GM23338 (cell line): ENCODE data around the gene GAL3ST2. TPM values are rescaled to one million over a fixed set of nuclear protein-coding genes. Genes with fewer than 3 reads are reported as not detected.

ENCODE experiments used
- ATAC-seq: fragments of 200-7000 bp; cut with Tn5 transposase; 3 replicates; pipeline ENCODE4 v1.9.1; 2020
- DNase-seq: peaks from one replicate; pipeline ENCODE4 v3.0.0-alpha.2; 2015; ENCODE audit warnings: low spot score
- H2AFZ ChIP-seq: fragments of 200-600 bp; sonication (generic); 2 replicates; pipeline ENCODE4 v1.8.0; 2016; ENCODE audit warnings: antibody characterized with exemption, mild to moderate bottlenecking, moderate library complexity
- H3F3A ChIP-seq: fragments of 200-600 bp; sonication (generic); replicated peaks from 2 replicates; pipeline ENCODE4 v1.8.0; 2017; ENCODE audit warnings: antibody characterized with exemption, mixed run types, low read depth
- H3K27ac ChIP-seq: fragments of 200-600 bp; sonication (generic); 2 replicates; pipeline ENCODE4 v1.6.1; 2016; ENCODE audit warnings: low read depth
- H3K27me3 ChIP-seq: fragments of 200-600 bp; sonication (generic); 2 replicates; pipeline ENCODE4 v1.8.0; 2016; ENCODE audit warnings: mild to moderate bottlenecking, mixed run types, moderate library complexity; ENCODE audit not compliant: insufficient read depth
- H3K36me3 ChIP-seq: fragments of 200-600 bp; sonication (generic); 2 replicates; pipeline ENCODE4 v1.8.0; 2016; ENCODE audit warnings: mild to moderate bottlenecking; ENCODE audit not compliant: insufficient read depth
- H3K4me1 ChIP-seq: fragments of 200-600 bp; sonication (generic); 2 replicates; pipeline ENCODE4 v1.8.0; 2016; ENCODE audit warnings: mild to moderate bottlenecking, moderate library complexity; ENCODE audit not compliant: insufficient read depth
- H3K4me2 ChIP-seq: fragments of 200-600 bp; sonication (generic); 2 replicates; pipeline ENCODE4 v1.7.1; 2017; ENCODE audit warnings: mixed run types
- H3K4me3 ChIP-seq: fragments of 200-600 bp; sonication (generic); 2 replicates; pipeline ENCODE4 v1.6.1; 2016; ENCODE audit warnings: mixed run types
- H3K79me2 ChIP-seq: fragments of 200-600 bp; sonication (generic); replicated peaks from 2 replicates; pipeline ENCODE4 v1.8.0; 2017; ENCODE audit warnings: mild to moderate bottlenecking; ENCODE audit not compliant: insufficient read depth
- H3K9me2 ChIP-seq: fragments of 200-600 bp; sonication (generic); 2 replicates; pipeline ENCODE4 v1.8.0; 2017; ENCODE audit not compliant: insufficient read depth
- H4K20me1 ChIP-seq: fragments of 200-600 bp; sonication (generic); replicated peaks from 2 replicates; pipeline ENCODE4 v1.8.0; 2017; ENCODE audit warnings: mild to moderate bottlenecking; ENCODE audit not compliant: insufficient read depth
- H3K27ac Mint-ChIP-seq: 2 replicates; pipeline ENCODE4 v1.8.0; 2020; ENCODE audit warnings: inconsistent platforms, mild to moderate bottlenecking, moderate library complexity, mixed read lengths
- H3K27me3 Mint-ChIP-seq: 3 replicates; pipeline ENCODE4 v1.8.0; 2022; ENCODE audit warnings: low read depth, mild to moderate bottlenecking, moderate library complexity, mixed read lengths, inconsistent platforms; ENCODE audit not compliant: insufficient read depth, poor library complexity
- H3K36me3 Mint-ChIP-seq: 3 replicates; pipeline ENCODE4 v1.8.0; 2021; ENCODE audit warnings: low read depth, mild to moderate bottlenecking, inconsistent platforms, moderate library complexity, mixed read lengths
- H3K4me1 Mint-ChIP-seq: 3 replicates; pipeline ENCODE4 v1.8.0; 2020; ENCODE audit warnings: mild to moderate bottlenecking, inconsistent platforms, mixed read lengths
- H3K4me3 Mint-ChIP-seq: 3 replicates; pipeline ENCODE4 v1.8.0; 2021; ENCODE audit warnings: moderate library complexity, mild to moderate bottlenecking, inconsistent platforms, mixed read lengths
- H3K9me3 Mint-ChIP-seq: 3 replicates; pipeline ENCODE4 v1.8.0; 2020; ENCODE audit warnings: moderate library complexity, mild to moderate bottlenecking, inconsistent platforms, mixed read lengths
- EZH2 ChIP-seq: fragments of 200-600 bp; sonication (generic); IDR thresholded peaks from one replicate; pipeline ENCODE4 v1.8.0; 2017; ENCODE audit warnings: antibody characterized with exemption, mild to moderate bottlenecking, low read depth; ENCODE audit not compliant: unreplicated experiment
- EZH2phosphoT487 ChIP-seq: fragments of 200-600 bp; sonication (generic); IDR thresholded peaks from one replicate; pipeline ENCODE4 v1.8.1; 2018; ENCODE audit warnings: antibody characterized with exemption; ENCODE audit not compliant: unreplicated experiment
- JUNB ChIP-seq: IDR thresholded peaks from one replicate; pipeline ENCODE4 v1.6.1; 2016; ENCODE audit warnings: antibody characterized with exemption; ENCODE audit not compliant: unreplicated experiment
- NANOG ChIP-seq: IDR thresholded peaks from 2 replicates; pipeline ENCODE4 v1.6.1; 2016; ENCODE audit warnings: antibody characterized with exemption, borderline replicate concordance
- POLR2AphosphoS5 ChIP-seq: IDR thresholded peaks from 2 replicates; pipeline ENCODE4 v1.6.1; 2016; ENCODE audit warnings: antibody characterized with exemption, low read depth
- ZNF114 ChIP-seq: fragments of 250-450 bp; sonication (Bioruptor Pico); IDR thresholded peaks from 2 replicates; pipeline ENCODE4 v1.5.0; 2020; ENCODE audit warnings: mild to moderate bottlenecking, moderate library complexity
- ZNF331 ChIP-seq: fragments of 250-450 bp; sonication (Bioruptor Pico); IDR thresholded peaks from 2 replicates; pipeline ENCODE4 v1.5.0; 2020; ENCODE audit warnings: low read depth, mild to moderate bottlenecking, moderate library complexity
- polyA plus RNA-seq: library from polyadenylated mRNA; unstranded; fragments of >200 nt; fragmentation: Nextera tagmentation; extraction: Ambion mirVana; gene quantifications from 2 replicates; pipeline ENCODE4 v1.2.1, GENCODE V29; 2016
- total RNA-seq: library from RNA; depleted of rRNA; stranded (reverse); fragments of >200 nt; shearing (Covaris generic); gene quantifications from 2 replicates; pipeline ENCODE4 v1.2.3, GENCODE V29; 2014
- TF ChIP-seq, protein P1 (sequence below): fragments of 250-450 bp; sonication (Bioruptor Pico); IDR thresholded peaks from 2 replicates; pipeline ENCODE4 v1.5.0; 2020; ENCODE audit warnings: mild to moderate bottlenecking, moderate library complexity
- TF ChIP-seq, protein P2 (sequence below): IDR thresholded peaks from one replicate; pipeline ENCODE4 v1.6.1; 2018; ENCODE audit warnings: antibody characterized with exemption; ENCODE audit not compliant: unreplicated experiment
- TF ChIP-seq, protein P3 (sequence below): IDR thresholded peaks from 2 replicates; pipeline ENCODE4 v1.6.1; 2016; ENCODE audit warnings: antibody characterized with exemption

The GAL3ST2 gene
- total and polyA plus RNA-seq, 2 experiments from 2014 or later = 0.19 to 0.24 TPM

- Histone ChIP-seq H3K9me2 (no peaks in the 10 kb centered on the region), H3K27me3 (peaks cover 13% of the 10 kb centered on the region), H3K4me1 (no peaks in the 10 kb centered on the region), H3K4me3 (no peak overlapping the region), H3K36me3 (no peaks in the 10 kb centered on the region), H2AFZ (no peak overlapping the region), H3K27ac (no peak overlapping the region), H3F3A (no peaks in the 10 kb centered on the region), H3K4me2 (no peak overlapping the region), H3K79me2 (no peaks in the 10 kb centered on the region), H4K20me1 (no peaks in the 10 kb centered on the region)
- TF ChIP-seq, protein P1, sequence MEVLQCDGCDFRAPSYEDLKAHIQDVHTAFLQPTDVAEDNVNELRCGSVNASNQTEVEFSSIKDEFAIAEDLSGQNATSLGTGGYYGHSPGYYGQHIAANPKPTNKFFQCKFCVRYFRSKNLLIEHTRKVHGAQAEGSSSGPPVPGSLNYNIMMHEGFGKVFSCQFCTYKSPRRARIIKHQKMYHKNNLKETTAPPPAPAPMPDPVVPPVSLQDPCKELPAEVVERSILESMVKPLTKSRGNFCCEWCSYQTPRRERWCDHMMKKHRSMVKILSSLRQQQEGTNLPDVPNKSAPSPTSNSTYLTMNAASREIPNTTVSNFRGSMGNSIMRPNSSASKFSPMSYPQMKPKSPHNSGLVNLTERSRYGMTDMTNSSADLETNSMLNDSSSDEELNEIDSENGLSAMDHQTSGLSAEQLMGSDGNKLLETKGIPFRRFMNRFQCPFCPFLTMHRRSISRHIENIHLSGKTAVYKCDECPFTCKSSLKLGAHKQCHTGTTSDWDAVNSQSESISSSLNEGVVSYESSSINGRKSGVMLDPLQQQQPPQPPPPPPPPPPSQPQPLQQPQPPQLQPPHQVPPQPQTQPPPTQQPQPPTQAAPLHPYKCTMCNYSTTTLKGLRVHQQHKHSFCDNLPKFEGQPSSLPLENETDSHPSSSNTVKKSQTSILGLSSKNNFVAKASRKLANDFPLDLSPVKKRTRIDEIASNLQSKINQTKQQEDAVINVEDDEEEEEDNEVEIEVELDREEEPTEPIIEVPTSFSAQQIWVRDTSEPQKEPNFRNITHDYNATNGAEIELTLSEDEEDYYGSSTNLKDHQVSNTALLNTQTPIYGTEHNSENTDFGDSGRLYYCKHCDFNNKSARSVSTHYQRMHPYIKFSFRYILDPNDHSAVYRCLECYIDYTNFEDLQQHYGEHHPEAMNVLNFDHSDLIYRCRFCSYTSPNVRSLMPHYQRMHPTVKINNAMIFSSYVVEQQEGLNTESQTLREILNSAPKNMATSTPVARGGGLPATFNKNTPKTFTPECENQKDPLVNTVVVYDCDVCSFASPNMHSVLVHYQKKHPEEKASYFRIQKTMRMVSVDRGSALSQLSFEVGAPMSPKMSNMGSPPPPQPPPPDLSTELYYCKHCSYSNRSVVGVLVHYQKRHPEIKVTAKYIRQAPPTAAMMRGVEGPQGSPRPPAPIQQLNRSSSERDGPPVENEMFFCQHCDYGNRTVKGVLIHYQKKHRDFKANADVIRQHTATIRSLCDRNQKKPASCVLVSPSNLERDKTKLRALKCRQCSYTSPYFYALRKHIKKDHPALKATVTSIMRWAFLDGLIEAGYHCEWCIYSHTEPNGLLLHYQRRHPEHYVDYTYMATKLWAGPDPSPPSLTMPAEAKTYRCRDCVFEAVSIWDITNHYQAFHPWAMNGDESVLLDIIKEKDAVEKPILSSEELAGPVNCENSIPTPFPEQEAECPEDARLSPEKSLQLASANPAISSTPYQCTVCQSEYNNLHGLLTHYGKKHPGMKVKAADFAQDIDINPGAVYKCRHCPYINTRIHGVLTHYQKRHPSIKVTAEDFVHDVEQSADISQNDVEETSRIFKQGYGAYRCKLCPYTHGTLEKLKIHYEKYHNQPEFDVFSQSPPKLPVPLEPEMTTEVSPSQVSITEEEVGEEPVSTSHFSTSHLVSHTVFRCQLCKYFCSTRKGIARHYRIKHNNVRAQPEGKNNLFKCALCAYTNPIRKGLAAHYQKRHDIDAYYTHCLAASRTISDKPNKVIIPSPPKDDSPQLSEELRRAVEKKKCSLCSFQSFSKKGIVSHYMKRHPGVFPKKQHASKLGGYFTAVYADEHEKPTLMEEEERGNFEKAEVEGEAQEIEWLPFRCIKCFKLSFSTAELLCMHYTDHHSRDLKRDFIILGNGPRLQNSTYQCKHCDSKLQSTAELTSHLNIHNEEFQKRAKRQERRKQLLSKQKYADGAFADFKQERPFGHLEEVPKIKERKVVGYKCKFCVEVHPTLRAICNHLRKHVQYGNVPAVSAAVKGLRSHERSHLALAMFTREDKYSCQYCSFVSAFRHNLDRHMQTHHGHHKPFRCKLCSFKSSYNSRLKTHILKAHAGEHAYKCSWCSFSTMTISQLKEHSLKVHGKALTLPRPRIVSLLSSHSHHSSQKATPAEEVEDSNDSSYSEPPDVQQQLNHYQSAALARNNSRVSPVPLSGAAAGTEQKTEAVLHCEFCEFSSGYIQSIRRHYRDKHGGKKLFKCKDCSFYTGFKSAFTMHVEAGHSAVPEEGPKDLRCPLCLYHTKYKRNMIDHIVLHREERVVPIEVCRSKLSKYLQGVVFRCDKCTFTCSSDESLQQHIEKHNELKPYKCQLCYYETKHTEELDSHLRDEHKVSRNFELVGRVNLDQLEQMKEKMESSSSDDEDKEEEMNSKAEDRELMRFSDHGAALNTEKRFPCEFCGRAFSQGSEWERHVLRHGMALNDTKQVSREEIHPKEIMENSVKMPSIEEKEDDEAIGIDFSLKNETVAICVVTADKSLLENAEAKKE = no peak
- TF ChIP-seq EZH2phosphoT487 (no peak), ZNF114 (CRISPR knock-in tag) (no peak), POLR2AphosphoS5 (no peak), ZNF331 (CRISPR knock-in tag) (no peak), EZH2 (no peak), NANOG (no peak), JUNB (no peak)
- TF ChIP-seq, protein P2, sequence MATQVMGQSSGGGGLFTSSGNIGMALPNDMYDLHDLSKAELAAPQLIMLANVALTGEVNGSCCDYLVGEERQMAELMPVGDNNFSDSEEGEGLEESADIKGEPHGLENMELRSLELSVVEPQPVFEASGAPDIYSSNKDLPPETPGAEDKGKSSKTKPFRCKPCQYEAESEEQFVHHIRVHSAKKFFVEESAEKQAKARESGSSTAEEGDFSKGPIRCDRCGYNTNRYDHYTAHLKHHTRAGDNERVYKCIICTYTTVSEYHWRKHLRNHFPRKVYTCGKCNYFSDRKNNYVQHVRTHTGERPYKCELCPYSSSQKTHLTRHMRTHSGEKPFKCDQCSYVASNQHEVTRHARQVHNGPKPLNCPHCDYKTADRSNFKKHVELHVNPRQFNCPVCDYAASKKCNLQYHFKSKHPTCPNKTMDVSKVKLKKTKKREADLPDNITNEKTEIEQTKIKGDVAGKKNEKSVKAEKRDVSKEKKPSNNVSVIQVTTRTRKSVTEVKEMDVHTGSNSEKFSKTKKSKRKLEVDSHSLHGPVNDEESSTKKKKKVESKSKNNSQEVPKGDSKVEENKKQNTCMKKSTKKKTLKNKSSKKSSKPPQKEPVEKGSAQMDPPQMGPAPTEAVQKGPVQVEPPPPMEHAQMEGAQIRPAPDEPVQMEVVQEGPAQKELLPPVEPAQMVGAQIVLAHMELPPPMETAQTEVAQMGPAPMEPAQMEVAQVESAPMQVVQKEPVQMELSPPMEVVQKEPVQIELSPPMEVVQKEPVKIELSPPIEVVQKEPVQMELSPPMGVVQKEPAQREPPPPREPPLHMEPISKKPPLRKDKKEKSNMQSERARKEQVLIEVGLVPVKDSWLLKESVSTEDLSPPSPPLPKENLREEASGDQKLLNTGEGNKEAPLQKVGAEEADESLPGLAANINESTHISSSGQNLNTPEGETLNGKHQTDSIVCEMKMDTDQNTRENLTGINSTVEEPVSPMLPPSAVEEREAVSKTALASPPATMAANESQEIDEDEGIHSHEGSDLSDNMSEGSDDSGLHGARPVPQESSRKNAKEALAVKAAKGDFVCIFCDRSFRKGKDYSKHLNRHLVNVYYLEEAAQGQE = no peak
- TF ChIP-seq, protein P3, sequence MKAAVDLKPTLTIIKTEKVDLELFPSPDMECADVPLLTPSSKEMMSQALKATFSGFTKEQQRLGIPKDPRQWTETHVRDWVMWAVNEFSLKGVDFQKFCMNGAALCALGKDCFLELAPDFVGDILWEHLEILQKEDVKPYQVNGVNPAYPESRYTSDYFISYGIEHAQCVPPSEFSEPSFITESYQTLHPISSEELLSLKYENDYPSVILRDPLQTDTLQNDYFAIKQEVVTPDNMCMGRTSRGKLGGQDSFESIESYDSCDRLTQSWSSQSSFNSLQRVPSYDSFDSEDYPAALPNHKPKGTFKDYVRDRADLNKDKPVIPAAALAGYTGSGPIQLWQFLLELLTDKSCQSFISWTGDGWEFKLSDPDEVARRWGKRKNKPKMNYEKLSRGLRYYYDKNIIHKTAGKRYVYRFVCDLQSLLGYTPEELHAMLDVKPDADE = no peak
- ATAC-seq (no peak), DNase-seq (no peak)
- H3K4me3 Mint-ChIP-seq = no peak overlapping the region
- no peaks in the 10 kb centered on the region; the same call in 2 of the 3 replicates for H3K4me1 Mint-ChIP-seq
- peaks cover 29% of the 10 kb centered on the region for H3K27me3 Mint-ChIP-seq
- no peaks in the 10 kb centered on the region for H3K9me3 Mint-ChIP-seq
- no peaks in the 10 kb centered on the region for H3K36me3 Mint-ChIP-seq
- H3K27ac Mint-ChIP-seq = no peak overlapping the region
These were observed 72.4 kb downstream of the GAL3ST2 start for GRCh38 chr2:241848761-241849615.
